ENCODE data around the gene SLC17A3.

Gene SLC17A3, protein sequence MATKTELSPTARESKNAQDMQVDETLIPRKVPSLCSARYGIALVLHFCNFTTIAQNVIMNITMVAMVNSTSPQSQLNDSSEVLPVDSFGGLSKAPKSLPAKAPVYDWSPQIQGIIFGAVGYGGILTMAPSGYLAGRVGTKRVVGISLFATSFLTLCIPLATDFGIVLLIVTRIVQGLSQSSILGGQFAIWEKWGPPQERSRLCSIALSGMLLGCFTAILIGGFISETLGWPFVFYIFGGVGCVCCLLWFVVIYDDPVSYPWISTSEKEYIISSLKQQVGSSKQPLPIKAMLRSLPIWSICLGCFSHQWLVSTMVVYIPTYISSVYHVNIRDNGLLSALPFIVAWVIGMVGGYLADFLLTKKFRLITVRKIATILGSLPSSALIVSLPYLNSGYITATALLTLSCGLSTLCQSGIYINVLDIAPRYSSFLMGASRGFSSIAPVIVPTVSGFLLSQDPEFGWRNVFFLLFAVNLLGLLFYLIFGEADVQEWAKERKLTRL

DNA sequence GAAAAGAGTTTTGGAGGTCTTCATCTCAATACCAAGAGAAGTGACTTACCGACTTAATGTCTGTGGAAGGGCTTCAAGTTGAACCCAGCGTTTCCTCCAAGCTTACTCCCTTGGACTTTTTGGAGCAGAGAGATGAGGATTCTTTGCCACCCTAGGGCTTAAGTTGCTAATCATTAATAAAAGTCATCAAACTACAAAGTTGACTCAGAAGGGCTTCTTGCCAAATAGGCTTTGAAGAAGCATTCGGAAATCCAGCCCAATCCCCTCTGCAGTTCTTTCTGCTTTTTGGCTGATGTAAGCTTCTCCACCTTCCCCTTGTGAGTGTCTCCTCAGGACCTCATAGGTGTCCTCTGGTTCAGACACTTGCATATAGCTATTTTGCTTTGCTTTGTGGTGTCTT lies at the start of gene SLC17A3:
Gene SLC17A3 (minus strand): TSS at position 126 of the 400 bp plus-strand sequence. CDS start 5,856 bp downstream, outside the sequence.
- Histone ChIP-seq H3K9ac (ENCODE audit: low read depth, low read length) (no peak within 1 kb of the TSS), H3K27me3 (ENCODE audit: insufficient read depth, low read length, poor library complexity) (peaks cover 6% of the 10 kb centered on the region), H3K4me3 (ENCODE audit: low read depth in 1 of 2, low read length in 2 of 2) (no peak within 1 kb of the TSS), H3K4me1 (ENCODE audit: insufficient read depth, low read length) (peaks cover 4% of the 10 kb centered on the region; the same call in 1 of the 2 replicates), H3K27ac (ENCODE audit: low read length) (no peak within 1 kb of the TSS), H2AFZ (ENCODE audit: low read depth, low read length) (no peak within 1 kb of the TSS), H3K9me3 (ENCODE audit: insufficient read depth, low read length, severe bottlenecking) (no peaks in the 10 kb centered on the region), H3K79me2 (ENCODE audit: insufficient read depth, low read length) (no peaks in the 10 kb centered on the region), H4K20me1 (ENCODE audit: insufficient read depth, low read length) (no peaks in the 10 kb centered on the region), H3K36me3 (ENCODE audit: insufficient read depth, low read length) (no peaks in the 10 kb centered on the region), H3K4me2 (ENCODE audit: insufficient read depth, low read length) (no peak within 1 kb of the TSS)
- TF ChIP-seq, protein P1, sequence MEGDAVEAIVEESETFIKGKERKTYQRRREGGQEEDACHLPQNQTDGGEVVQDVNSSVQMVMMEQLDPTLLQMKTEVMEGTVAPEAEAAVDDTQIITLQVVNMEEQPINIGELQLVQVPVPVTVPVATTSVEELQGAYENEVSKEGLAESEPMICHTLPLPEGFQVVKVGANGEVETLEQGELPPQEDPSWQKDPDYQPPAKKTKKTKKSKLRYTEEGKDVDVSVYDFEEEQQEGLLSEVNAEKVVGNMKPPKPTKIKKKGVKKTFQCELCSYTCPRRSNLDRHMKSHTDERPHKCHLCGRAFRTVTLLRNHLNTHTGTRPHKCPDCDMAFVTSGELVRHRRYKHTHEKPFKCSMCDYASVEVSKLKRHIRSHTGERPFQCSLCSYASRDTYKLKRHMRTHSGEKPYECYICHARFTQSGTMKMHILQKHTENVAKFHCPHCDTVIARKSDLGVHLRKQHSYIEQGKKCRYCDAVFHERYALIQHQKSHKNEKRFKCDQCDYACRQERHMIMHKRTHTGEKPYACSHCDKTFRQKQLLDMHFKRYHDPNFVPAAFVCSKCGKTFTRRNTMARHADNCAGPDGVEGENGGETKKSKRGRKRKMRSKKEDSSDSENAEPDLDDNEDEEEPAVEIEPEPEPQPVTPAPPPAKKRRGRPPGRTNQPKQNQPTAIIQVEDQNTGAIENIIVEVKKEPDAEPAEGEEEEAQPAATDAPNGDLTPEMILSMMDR (IDR thresholded peaks at IDR 0.05; ENCODE audit: borderline replicate concordance, extremely low read depth, low read length, poor library complexity, severe bottlenecking) = no peak
- TF ChIP-seq EZH2 (IDR thresholded peaks at IDR 0.05; ENCODE audit: borderline replicate concordance, low read depth, low read length, severe bottlenecking) = no peak
- DNase-seq (no peak), ATAC-seq (ENCODE audit: insufficient read depth, low read depth) (no peak)

DNA sequence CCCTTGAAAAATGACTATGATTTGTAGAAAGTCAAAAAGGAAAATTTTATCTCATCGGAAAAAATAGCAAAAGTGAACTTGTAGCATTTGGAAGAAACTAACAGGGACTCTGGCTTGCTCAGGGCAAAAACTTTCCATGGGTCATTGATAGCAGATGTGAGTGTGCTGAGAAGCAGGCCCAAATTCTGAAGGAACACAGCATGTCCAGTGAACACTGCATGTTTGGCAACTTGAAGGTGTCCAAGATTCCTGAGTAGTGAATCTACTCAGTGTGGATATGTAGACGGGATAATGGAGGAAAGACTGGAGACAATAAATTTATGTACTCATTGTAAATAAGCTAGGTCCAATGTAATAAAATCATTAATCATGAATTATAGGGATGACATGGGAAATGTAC lies 48.3 kb upstream of the SLC17A3 start:
- H3K9ac ChIP-seq (ENCODE audit: low read depth, low read length) = no peak overlapping the region
- no peaks in the 10 kb centered on the region for H3K4me1 ChIP-seq (ENCODE audit: insufficient read depth, low read length)
- no peak overlapping the region for H3K4me2 ChIP-seq (ENCODE audit: insufficient read depth, low read length)
- ATAC-seq (ENCODE audit: insufficient read depth, low read depth) (no peak), DNase-seq (no peak)
- no peaks in the 10 kb centered on the region for H4K20me1 ChIP-seq (ENCODE audit: insufficient read depth, low read length)
- no peak overlapping the region for H2AFZ ChIP-seq (ENCODE audit: low read depth, low read length)
- H3K4me3 ChIP-seq (ENCODE audit: low read depth in 1 of 2, low read length in 2 of 2) = no peak overlapping the region
- no peaks in the 10 kb centered on the region for H3K79me2 ChIP-seq (ENCODE audit: insufficient read depth, low read length)
- H3K36me3 ChIP-seq (ENCODE audit: insufficient read depth, low read length) = no peaks in the 10 kb centered on the region
- H3K27me3 ChIP-seq (ENCODE audit: insufficient read depth, low read length, poor library complexity) = peaks cover 2% of the 10 kb centered on the region
- TF ChIP-seq, protein P1 (IDR thresholded peaks at IDR 0.05; ENCODE audit: borderline replicate concordance, extremely low read depth, low read length, poor library complexity, severe bottlenecking) = no peak
- TF ChIP-seq EZH2 (IDR thresholded peaks at IDR 0.05; ENCODE audit: borderline replicate concordance, low read depth, low read length, severe bottlenecking) = no peak
- H3K9me3 ChIP-seq (ENCODE audit: insufficient read depth, low read length, severe bottlenecking) = no peaks in the 10 kb centered on the region
- H3K27ac ChIP-seq (ENCODE audit: low read length) = no peak overlapping the region

DNA sequence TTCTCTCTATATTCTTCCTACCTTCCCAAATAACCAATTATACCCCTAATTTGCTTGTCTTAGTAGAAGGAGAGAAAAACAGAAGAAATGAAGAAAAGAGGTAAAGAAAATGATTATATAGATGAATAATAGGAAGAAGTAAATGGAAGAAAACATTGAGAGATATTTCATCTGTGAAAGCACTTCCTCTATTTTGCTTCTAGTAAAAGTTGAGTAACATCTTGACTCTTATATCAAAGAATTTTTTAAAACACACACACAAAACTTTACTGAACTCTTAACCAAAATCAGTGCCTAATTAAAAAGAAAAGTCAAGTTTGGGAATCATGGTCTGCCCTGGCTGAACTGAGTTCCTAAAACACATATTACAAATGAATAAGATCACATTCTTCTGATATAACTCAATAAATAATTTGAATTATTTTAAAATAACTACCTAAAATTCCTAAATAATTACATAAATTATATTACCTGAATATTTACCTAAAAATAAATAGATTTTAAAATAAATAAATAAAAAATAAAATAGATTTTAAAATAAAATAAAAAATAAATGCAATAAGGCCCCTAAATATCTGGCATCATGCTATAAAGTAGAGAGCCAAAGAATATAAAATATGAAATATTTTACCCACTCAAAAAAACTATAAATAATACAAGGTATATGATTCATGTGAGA lies 47.6 kb upstream of the SLC17A3 start:
- H3K27ac ChIP-seq (ENCODE audit: low read length) = no peak overlapping the region
- H3K4me2 ChIP-seq (ENCODE audit: insufficient read depth, low read length) = no peak overlapping the region
- no peak for TF ChIP-seq EZH2 (IDR thresholded peaks at IDR 0.05; ENCODE audit: borderline replicate concordance, low read depth, low read length, severe bottlenecking)
- TF ChIP-seq, protein P1 (IDR thresholded peaks at IDR 0.05; ENCODE audit: borderline replicate concordance, extremely low read depth, low read length, poor library complexity, severe bottlenecking) = no peak
- no peaks in the 10 kb centered on the region for H4K20me1 ChIP-seq (ENCODE audit: insufficient read depth, low read length)
- no peak overlapping the region for H2AFZ ChIP-seq (ENCODE audit: low read depth, low read length)
- no peaks in the 10 kb centered on the region for H3K36me3 ChIP-seq (ENCODE audit: insufficient read depth, low read length)
- ATAC-seq (ENCODE audit: insufficient read depth, low read depth) (no peak), DNase-seq (no peak)
- no peak overlapping the region for H3K9ac ChIP-seq (ENCODE audit: low read depth, low read length)
- H3K9me3 ChIP-seq (ENCODE audit: insufficient read depth, low read length, severe bottlenecking) = no peaks in the 10 kb centered on the region
- no peaks in the 10 kb centered on the region for H3K4me1 ChIP-seq (ENCODE audit: insufficient read depth, low read length)
- H3K27me3 ChIP-seq (ENCODE audit: insufficient read depth, low read length, poor library complexity) = peaks cover 2% of the 10 kb centered on the region
- no peaks in the 10 kb centered on the region for H3K79me2 ChIP-seq (ENCODE audit: insufficient read depth, low read length)
- H3K4me3 ChIP-seq (ENCODE audit: low read depth in 1 of 2, low read length in 2 of 2) = no peak overlapping the region
